Liver (tissue), 9 donors: ENCODE data around the gene QPCT. TPM values are rescaled to one million over a fixed set of nuclear protein-coding genes. Genes with fewer than 3 reads are reported as not detected.

Experiments
- DNase-seq: peaks from one replicate; pipeline ENCODE4 v3.0.0-alpha.2; 2017; ENCODE audit warnings: low spot score
- H3K27ac ChIP-seq, 2 donors: one replicate each; pipeline ENCODE4 v1.7.0; 2013; ENCODE audit warnings: inconsistent platforms in 2 of 2, low read length in 2 of 2, control low read depth in 1 of 2, low read depth in 1 of 2, mild to moderate bottlenecking in 1 of 2
- H3K27me3 ChIP-seq, 4 donors: one replicate each; pipeline versions ENCODE4 v1.6.1 to v1.7.0; 2013; ENCODE audit warnings: low read length in 3 of 4, inconsistent platforms in 1 of 4, mild to moderate bottlenecking in 1 of 4, moderate library complexity in 1 of 4; ENCODE audit not compliant: control insufficient read depth in 4 of 4, insufficient read depth in 4 of 4
- H3K36me3 ChIP-seq, 4 donors: one replicate each; pipeline versions ENCODE4 v1.6.1 to v1.7.0; 2013; ENCODE audit warnings: low read length in 3 of 4, mild to moderate bottlenecking in 3 of 4, low read depth in 1 of 4, moderate library complexity in 1 of 4; ENCODE audit not compliant: control insufficient read depth in 4 of 4, insufficient read depth in 3 of 4
- H3K4me1 ChIP-seq, 4 donors: one replicate each; pipeline versions ENCODE4 v1.6.1 to v1.7.0; 2013; ENCODE audit warnings: low read length in 3 of 4, mild to moderate bottlenecking in 3 of 4, moderate library complexity in 1 of 4; ENCODE audit not compliant: control insufficient read depth in 4 of 4, insufficient read depth in 4 of 4
- H3K4me3 ChIP-seq, 3 donors: one replicate each; pipeline versions ENCODE4 v1.6.1 to v1.7.0; 2013; ENCODE audit warnings: low read length in 3 of 3, control low read depth in 1 of 3, low read depth in 1 of 3, mild to moderate bottlenecking in 1 of 3
- H3K9ac ChIP-seq, 2 donors: one replicate each; pipeline ENCODE4 v1.7.0; 2013; ENCODE audit warnings: low read length in 2 of 2, mild to moderate bottlenecking in 2 of 2, moderate library complexity in 2 of 2, control low read depth in 1 of 2, low read depth in 1 of 2
- H3K9me3 ChIP-seq, 4 donors: one replicate each; pipeline versions ENCODE4 v1.6.1 to v1.7.0; 2013; ENCODE audit warnings: low read length in 3 of 4; ENCODE audit not compliant: control insufficient read depth in 4 of 4
- GABPA ChIP-seq, 2 donors: IDR thresholded peaks in 1 of 2; conservative IDR thresholded peaks in 1 of 2; 2 replicates each; pipeline ENCODE4 v1.6.1; 2016; ENCODE audit warnings: antibody characterized with exemption in 2 of 2, mild to moderate bottlenecking in 1 of 2, moderate library complexity in 1 of 2
- HNF4A ChIP-seq, 2 donors: conservative IDR thresholded peaks; 2 replicates each; pipeline ENCODE4 v1.6.1; 2016; ENCODE audit warnings: antibody characterized with exemption in 2 of 2, mild to moderate bottlenecking in 2 of 2
- JUND ChIP-seq, 2 donors: IDR thresholded peaks; 2 replicates each; pipeline ENCODE4 v1.6.1; 2016; ENCODE audit warnings: antibody characterized with exemption in 2 of 2
- NR2F2 ChIP-seq: IDR thresholded peaks from 2 replicates; pipeline ENCODE4 v1.6.1; 2016; ENCODE audit warnings: antibody characterized with exemption
- WGBS: extraction: QIAGEN DNeasy Blood & Tissue Kit; methylation state at CpG from one replicate; pipeline ENCODE4 v1.1.7; 2013; 5-methylcytosine and 5-hydroxymethylcytosine counted together
- polyA plus RNA-seq, 2 donors: library from polyadenylated mRNA; stranded (reverse) in 1 of 2; unstranded in 1 of 2; fragments of 200-250 nt in 1 of 2; fragments of >200 nt in 1 of 2; fragmentation: Nextera tagmentation in 1 of 2; extraction: Ambion mirVana in 1 of 2; gene quantifications; one replicate each; pipeline versions ENCODE4 v1.2.1 to v1.2.3, GENCODE V29; 2013 to 2015
- total RNA-seq, 2 donors: library from RNA; depleted of rRNA; stranded (reverse); fragments of >200 nt; gene quantifications; one replicate each; pipeline ENCODE4 v1.2.3, GENCODE V29; 2014
- TF ChIP-seq, protein P1 (sequence below): IDR thresholded peaks from 2 replicates; pipeline ENCODE4 v1.6.1; 2016; ENCODE audit warnings: antibody characterized with exemption, mild to moderate bottlenecking
- TF ChIP-seq, protein P2 (sequence below): IDR thresholded peaks from 2 replicates; pipeline ENCODE4 v1.6.1; 2016; ENCODE audit warnings: antibody characterized with exemption
- donor health status: healthy.
- donor health status: healthy.
- donor health status: healthy.
- donor health status: healthy.
- donor health status: healthy.

Gene QPCT
- total and polyA plus RNA-seq, 4 donors, result 0.61 to 3.0 (median 1.2) TPM

DNA sequence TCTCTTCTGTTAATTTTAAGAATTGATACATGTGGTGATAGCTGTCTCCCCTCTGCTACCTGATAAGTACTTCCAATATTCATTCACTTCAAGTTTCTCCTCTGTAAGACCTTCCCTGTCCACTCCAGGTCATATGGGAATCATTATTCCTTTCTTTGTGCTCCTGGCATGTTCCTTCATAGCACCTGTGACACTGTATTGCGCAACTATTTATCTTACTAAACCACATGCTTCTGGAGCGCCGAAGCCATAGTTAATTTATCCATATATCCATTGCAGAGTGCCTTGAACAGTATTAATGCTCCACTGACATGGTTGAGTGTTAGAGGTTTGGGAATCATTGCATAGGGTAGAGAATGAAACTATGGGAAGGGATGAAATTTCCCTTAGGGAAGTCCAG, 11.9 kb upstream of the QPCT start (continued):
- TF ChIP-seq, protein P1, sequence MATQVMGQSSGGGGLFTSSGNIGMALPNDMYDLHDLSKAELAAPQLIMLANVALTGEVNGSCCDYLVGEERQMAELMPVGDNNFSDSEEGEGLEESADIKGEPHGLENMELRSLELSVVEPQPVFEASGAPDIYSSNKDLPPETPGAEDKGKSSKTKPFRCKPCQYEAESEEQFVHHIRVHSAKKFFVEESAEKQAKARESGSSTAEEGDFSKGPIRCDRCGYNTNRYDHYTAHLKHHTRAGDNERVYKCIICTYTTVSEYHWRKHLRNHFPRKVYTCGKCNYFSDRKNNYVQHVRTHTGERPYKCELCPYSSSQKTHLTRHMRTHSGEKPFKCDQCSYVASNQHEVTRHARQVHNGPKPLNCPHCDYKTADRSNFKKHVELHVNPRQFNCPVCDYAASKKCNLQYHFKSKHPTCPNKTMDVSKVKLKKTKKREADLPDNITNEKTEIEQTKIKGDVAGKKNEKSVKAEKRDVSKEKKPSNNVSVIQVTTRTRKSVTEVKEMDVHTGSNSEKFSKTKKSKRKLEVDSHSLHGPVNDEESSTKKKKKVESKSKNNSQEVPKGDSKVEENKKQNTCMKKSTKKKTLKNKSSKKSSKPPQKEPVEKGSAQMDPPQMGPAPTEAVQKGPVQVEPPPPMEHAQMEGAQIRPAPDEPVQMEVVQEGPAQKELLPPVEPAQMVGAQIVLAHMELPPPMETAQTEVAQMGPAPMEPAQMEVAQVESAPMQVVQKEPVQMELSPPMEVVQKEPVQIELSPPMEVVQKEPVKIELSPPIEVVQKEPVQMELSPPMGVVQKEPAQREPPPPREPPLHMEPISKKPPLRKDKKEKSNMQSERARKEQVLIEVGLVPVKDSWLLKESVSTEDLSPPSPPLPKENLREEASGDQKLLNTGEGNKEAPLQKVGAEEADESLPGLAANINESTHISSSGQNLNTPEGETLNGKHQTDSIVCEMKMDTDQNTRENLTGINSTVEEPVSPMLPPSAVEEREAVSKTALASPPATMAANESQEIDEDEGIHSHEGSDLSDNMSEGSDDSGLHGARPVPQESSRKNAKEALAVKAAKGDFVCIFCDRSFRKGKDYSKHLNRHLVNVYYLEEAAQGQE, result no peak

DNA sequence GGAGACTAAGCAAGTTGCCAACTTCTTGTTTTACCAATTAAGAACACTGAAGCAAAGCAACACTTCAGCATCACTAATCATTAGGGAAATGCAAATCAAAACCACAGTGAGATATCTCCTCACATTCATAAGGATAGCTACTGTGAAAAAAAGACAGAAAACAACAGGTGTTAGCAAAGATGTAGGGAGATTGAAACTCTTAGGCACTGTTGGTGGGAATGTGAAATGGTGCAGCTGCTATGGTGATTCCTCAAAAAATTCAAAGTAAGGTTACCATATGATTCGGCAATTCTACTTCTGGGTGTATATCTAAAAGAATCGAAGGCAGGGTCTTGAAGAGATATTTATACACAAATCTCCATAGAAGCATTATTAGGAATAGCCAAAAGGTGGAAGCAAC, 11.2 kb upstream of the QPCT start:
- no peaks in the 10 kb centered on the region for H3K4me1 ChIP-seq
- WGBS, result 72% methylated on average over 2 of the region's 2 CpGs
- DNase-seq, result no peak

DNA sequence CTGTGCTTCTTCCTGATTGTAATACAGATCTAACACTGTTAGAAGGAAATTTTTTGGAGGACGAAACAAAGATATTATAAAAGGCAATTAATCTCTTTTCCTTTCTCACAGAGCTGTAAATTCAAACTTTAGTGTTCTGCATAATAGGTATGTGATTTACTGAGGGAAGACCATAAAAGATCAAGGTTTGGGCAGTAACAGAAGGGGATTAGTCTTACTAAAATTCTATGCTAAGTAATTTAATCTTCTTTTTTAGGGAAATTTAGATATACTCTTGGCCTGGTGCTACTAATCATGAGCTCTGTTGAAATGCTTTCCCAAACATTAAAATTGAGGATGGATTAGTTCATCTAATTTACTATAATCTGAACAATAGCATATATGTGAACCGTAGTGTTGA, 8.8 kb upstream of the QPCT start:
- H3K9ac ChIP-seq, result no peak overlapping the region
- no peak overlapping the region for H3K4me3 ChIP-seq
- no peak for DNase-seq
- no peaks in the 10 kb centered on the region for H3K9me3 ChIP-seq
- no peaks in the 10 kb centered on the region for H3K36me3 ChIP-seq
- TF ChIP-seq, protein P2, sequence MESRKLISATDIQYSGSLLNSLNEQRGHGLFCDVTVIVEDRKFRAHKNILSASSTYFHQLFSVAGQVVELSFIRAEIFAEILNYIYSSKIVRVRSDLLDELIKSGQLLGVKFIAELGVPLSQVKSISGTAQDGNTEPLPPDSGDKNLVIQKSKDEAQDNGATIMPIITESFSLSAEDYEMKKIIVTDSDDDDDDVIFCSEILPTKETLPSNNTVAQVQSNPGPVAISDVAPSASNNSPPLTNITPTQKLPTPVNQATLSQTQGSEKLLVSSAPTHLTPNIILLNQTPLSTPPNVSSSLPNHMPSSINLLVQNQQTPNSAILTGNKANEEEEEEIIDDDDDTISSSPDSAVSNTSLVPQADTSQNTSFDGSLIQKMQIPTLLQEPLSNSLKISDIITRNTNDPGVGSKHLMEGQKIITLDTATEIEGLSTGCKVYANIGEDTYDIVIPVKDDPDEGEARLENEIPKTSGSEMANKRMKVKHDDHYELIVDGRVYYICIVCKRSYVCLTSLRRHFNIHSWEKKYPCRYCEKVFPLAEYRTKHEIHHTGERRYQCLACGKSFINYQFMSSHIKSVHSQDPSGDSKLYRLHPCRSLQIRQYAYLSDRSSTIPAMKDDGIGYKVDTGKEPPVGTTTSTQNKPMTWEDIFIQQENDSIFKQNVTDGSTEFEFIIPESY, result no peak
- no peak for TF ChIP-seq GABPA (IDR thresholded peaks at IDR 0.05 in 1 of 2, conservative IDR thresholded peaks at IDR 0.05 in 1 of 2)
- no peaks in the 10 kb centered on the region for H3K27me3 ChIP-seq
- no peaks in the 10 kb centered on the region for H3K4me1 ChIP-seq
- WGBS, result 91% methylated on average over 2 of the region's 2 CpGs
- no peak overlapping the region for H3K27ac ChIP-seq

More for the DNA sequence above, 11.2 kb upstream of the QPCT start:
- Histone ChIP-seq H3K27me3 (no peaks in the 10 kb centered on the region), H3K4me3 (no peak overlapping the region), H3K36me3 (no peaks in the 10 kb centered on the region), H3K9ac (no peak overlapping the region), H3K9me3 (no peaks in the 10 kb centered on the region), H3K27ac (no peak overlapping the region)
- TF ChIP-seq NR2F2 (no peak), HNF4A (conservative IDR thresholded peaks at IDR 0.05) (no peak), JUND (IDR thresholded peaks at IDR 0.05) (no peak)
- TF ChIP-seq, protein P2, result no peak
